ENCODE measurements around the gene SPECC1. TPM values are rescaled to one million over a fixed set of nuclear protein-coding genes. Genes with fewer than 3 reads are reported as not detected.

SPECC1 gene
- total and polyA plus RNA-seq, 2 of the 13 experiments (the other 11 are each of a cell fraction or from before 2014, with no cell fraction given): 2.3 to 6.9 TPM

- Histone ChIP-seq H3K9ac (ENCODE audit: insufficient read depth, low read depth, low read length) (no peak overlapping the region), H4K20me1 (ENCODE audit: insufficient read depth, low read length) (no peaks in the 10 kb centered on the region), H3K4me2 (ENCODE audit: low read depth, low read length) (peak overlapping the region; percentile 88), H3K36me3 (replicated peaks in 1 of 2; ENCODE audit: control insufficient read depth in 1 of 2, insufficient read depth in 2 of 2, low read length in 2 of 2) (no peaks in the 10 kb centered on the region), H3K27me3 (ENCODE audit: control insufficient read depth in 1 of 2, insufficient read depth in 2 of 2, low read length in 2 of 2) (peaks cover 6 to 46% of the 10 kb centered on the region in 2 experiments; a peak in 4 of 5 replicates), H2AFZ (ENCODE audit: low read length) (no peak overlapping the region), H3K4me3 (replicated peaks in 1 of 3; ENCODE audit: insufficient read depth in 1 of 3, low read depth in 2 of 3, low read length in 3 of 3) (peak overlapping the region; percentile 68 to 76 (median 69); a peak in 5 of 6 replicates), H3K4me1 (ENCODE audit: insufficient read depth, low read length) (peaks cover 7% of the 10 kb centered on the region; the same call in 1 of the 2 replicates), H3K27ac (ENCODE audit: extremely low read length, insufficient read depth, low read length) (no peak overlapping the region), H3K79me2 (ENCODE audit: insufficient read depth, low read length) (no peaks in the 10 kb centered on the region), H3K9me3 (ENCODE audit: low read length) (no peaks in the 10 kb centered on the region)
- no peak for FAIRE-seq
- peak; percentile 94 for ATAC-seq
- intact Hi-C loops (cut with micrococcal nuclease; ENCODE audit: unreplicated experiment) (no loop called here), in situ Hi-C loops (cut with HindIII; ENCODE audit: extremely low pct_ligation_motif_present, low pct_unique_long_range_greater_than_20kb) (no loop called here)
- 40% methylated on average over 21 of the region's 69 CpGs for WGBS (ENCODE audit: low lambda C conversion rate)
- peak; percentile 80 for DNase-seq (ENCODE audit: low spot score)
- no TSS peak for BruUV-seq (replicated peaks)
- ChIA-PET CTCF (ENCODE audit: low intra/inter-chr PET ratio, low total read pairs) (no interaction called here), POLR2A (interaction anchor here (0.9 kb wide), 1 partner anchor 178 kb away, joined by 4 read pairs; the partner anchor contains the start of gene AKAP10)
- peak; percentile 24; the same call in 1 of the 2 replicates for TF ChIP-seq TFDP1 (CRISPR knock-in tag; IDR thresholded peaks at IDR 0.05; ENCODE audit: borderline replicate concordance)
- TF ChIP-seq HOXA9 (CRISPR knock-in tag; IDR thresholded peaks at IDR 0.05; ENCODE audit: borderline replicate concordance): no peak
- TF ChIP-seq ZNF18 (CRISPR knock-in tag; IDR thresholded peaks at IDR 0.05; ENCODE audit: insufficient replicate concordance): no peak
- no peak for TF ChIP-seq RORA (CRISPR knock-in tag; IDR thresholded peaks at IDR 0.05)
- TF ChIP-seq ZNF574 (CRISPR knock-in tag; IDR thresholded peaks at IDR 0.05): no peak
- TF ChIP-seq PRDM15 (CRISPR knock-in tag; IDR thresholded peaks at IDR 0.05): peak; percentile 56; the same call in 1 of the 2 replicates
- no peak for TF ChIP-seq CEBPB (IDR thresholded peaks at IDR 0.05; ENCODE audit: borderline replicate concordance, low read depth, low read length)
- TF ChIP-seq XBP1 (CRISPR knock-in tag; IDR thresholded peaks at IDR 0.05): no peak
- TF ChIP-seq CSRNP1 (CRISPR knock-in tag; IDR thresholded peaks at IDR 0.05): 0 out of 2 replicates have a peak, but pooled peaks have one; percentile 52
These were observed 146.4 kb downstream of the SPECC1 start for GRCh38 chr17:20155258-20156195.
